Measurements from ENCODE around the gene RHOBTB1.

Gene RHOBTB1

GRCh38 chr10:60964257-60965235, 20.6 kb upstream of the RHOBTB1 start:
- peak; percentile 87 for DNase-seq

- no peak for DNase-seq
Observed at GRCh38 chr10:60963441-60964256, 19.7 kb upstream of the RHOBTB1 start.

- no peak for DNase-seq
Observed at GRCh38 chr10:60962946-60963345, 19.0 kb upstream of the RHOBTB1 start.

- DNase-seq, result no peak
Observed at GRCh38 chr10:60960913-60961312, 16.9 kb upstream of the RHOBTB1 start.

GRCh38 chr10:60960031-60960430, 16.0 kb upstream of the RHOBTB1 start:
- no peak for DNase-seq

GRCh38 chr10:60958892-60959601, 15.1 kb upstream of the RHOBTB1 start:
- DNase-seq, result no peak

- no peak for DNase-seq
Observed at GRCh38 chr10:60957667-60958221, 13.8 kb upstream of the RHOBTB1 start.

- no peak for DNase-seq
Observed at GRCh38 chr10:60955957-60956425, 12.0 kb upstream of the RHOBTB1 start.

- peak; percentile 34 for DNase-seq
Observed at GRCh38 chr10:60955316-60955715, 11.3 kb upstream of the RHOBTB1 start.

- no peak for DNase-seq
Observed at GRCh38 chr10:60954035-60954434, 10.1 kb upstream of the RHOBTB1 start.

- no peak for DNase-seq
Observed at GRCh38 chr10:60953420-60953819, 9.4 kb upstream of the RHOBTB1 start.

- DNase-seq, result no peak
Observed at GRCh38 chr10:60952846-60953220, 8.8 kb upstream of the RHOBTB1 start.

- DNase-seq, result no peak
Observed at GRCh38 chr10:60952067-60952845, 8.3 kb upstream of the RHOBTB1 start.

- no peak for DNase-seq
Observed at GRCh38 chr10:60951272-60951724, 7.3 kb upstream of the RHOBTB1 start.

GRCh38 chr10:60950300-60950699, 6.3 kb upstream of the RHOBTB1 start:
- no peak for DNase-seq

GRCh38 chr10:60948851-60949250, 4.9 kb upstream of the RHOBTB1 start:
- no peak for DNase-seq

- no peak for DNase-seq
Observed at GRCh38 chr10:60944910-60945297, 919 bp upstream of the RHOBTB1 start.

- DNase-seq, result peak; percentile 73
Observed at GRCh38 chr10:60943316-60944057, 498 bp downstream of the RHOBTB1 start.

GRCh38 chr10:60942788-60943315, 1.1 kb downstream of the RHOBTB1 start:
- DNase-seq, result peak; percentile 86

- DNase-seq, result no peak
Observed at GRCh38 chr10:60942134-60942787, 1.7 kb downstream of the RHOBTB1 start.
